HL-60 (cell line): Measurements from ENCODE around the gene MORC4.

ENCODE experiments used
- CTCF ChIP-seq: IDR thresholded peaks from one replicate; pipeline ENCODE4 v1.5.1; 2011; ENCODE audit warnings: low read length, control low read depth, inconsistent platforms; ENCODE audit not compliant: insufficient read depth
- POLR2AphosphoS5 ChIP-seq: IDR thresholded peaks from 2 replicates; pipeline ENCODE4 v1.6.1; 2012; ENCODE audit warnings: low read depth
- REST ChIP-seq: IDR thresholded peaks from 2 replicates; pipeline ENCODE4 v1.6.1; 2012; ENCODE audit warnings: low read depth; ENCODE audit not compliant: insufficient replicate concordance
- SPI1 ChIP-seq: IDR thresholded peaks from 2 replicates; pipeline ENCODE4 v1.6.1; 2012; ENCODE audit warnings: low read depth, mild to moderate bottlenecking, borderline replicate concordance

- TF ChIP-seq CTCF (no peak), POLR2AphosphoS5 (no peak), REST (no peak), SPI1 (no peak)
Observed at GRCh38 chrX:106955004-106955772, 44.8 kb downstream of the MORC4 start.
